ENCODE results near the gene TARS3.

TARS3 gene

GRCh38 chr15:101698314-101698713, 26.0 kb downstream of the TARS3 start:
- no peak for DNase-seq (ENCODE audit: low read depth in 2 of 2)

- DNase-seq (ENCODE audit: low read depth in 2 of 2): no peak
These were observed 26.8 kb downstream of the TARS3 start for GRCh38 chr15:101697488-101697887.

GRCh38 chr15:101696829-101697228, 27.4 kb downstream of the TARS3 start:
- no peak for DNase-seq (ENCODE audit: low read depth in 2 of 2)

- DNase-seq (ENCODE audit: low read depth in 2 of 2): no peak
These were observed 30.0 kb downstream of the TARS3 start for GRCh38 chr15:101694261-101694660.

GRCh38 chr15:101692801-101693598, 31.3 kb downstream of the TARS3 start:
- DNase-seq (ENCODE audit: low read depth in 2 of 2): no peak

- DNase-seq (ENCODE audit: low read depth in 2 of 2): no peak
These were observed 34.4 kb downstream of the TARS3 start for GRCh38 chr15:101689901-101690300.

GRCh38 chr15:101686718-101687117, 37.6 kb downstream of the TARS3 start:
- no peak for DNase-seq (ENCODE audit: low read depth in 2 of 2)

- no peak for DNase-seq (ENCODE audit: low read depth in 2 of 2)
These were observed 39.4 kb downstream of the TARS3 start for GRCh38 chr15:101684877-101685276.

GRCh38 chr15:101684384-101684783, 39.9 kb downstream of the TARS3 start:
- no peak for DNase-seq (ENCODE audit: low read depth in 2 of 2)

- DNase-seq (ENCODE audit: low read depth in 2 of 2): no peak
These were observed 44.5 kb downstream of the TARS3 start for GRCh38 chr15:101679806-101680205.

GRCh38 chr15:101676921-101677329, 47.3 kb downstream of the TARS3 start:
- DNase-seq (ENCODE audit: low read depth in 2 of 2): no peak

- DNase-seq (ENCODE audit: low read depth in 2 of 2): no peak
These were observed 48.3 kb downstream of the TARS3 start for GRCh38 chr15:101675796-101676582.

GRCh38 chr15:101675015-101675414, 49.3 kb downstream of the TARS3 start:
- DNase-seq (ENCODE audit: low read depth in 2 of 2): no peak

- no peak for DNase-seq (ENCODE audit: low read depth in 2 of 2)
These were observed 52.0 kb downstream of the TARS3 start for GRCh38 chr15:101672298-101672697.

GRCh38 chr15:101669744-101670143, 54.5 kb downstream of the TARS3 start:
- no peak for DNase-seq (ENCODE audit: low read depth in 2 of 2)

GRCh38 chr15:101667881-101668280, 56.4 kb downstream of the TARS3 start:
- DNase-seq (ENCODE audit: low read depth in 2 of 2): no peak

- no peak for DNase-seq (ENCODE audit: low read depth in 2 of 2)
These were observed 59.9 kb downstream of the TARS3 start for GRCh38 chr15:101664303-101664913.

GRCh38 chr15:101662203-101662602, 62.1 kb downstream of the TARS3 start:
- DNase-seq (ENCODE audit: low read depth in 2 of 2): no peak

- DNase-seq (ENCODE audit: low read depth in 2 of 2): no peak
These were observed 64.3 kb downstream of the TARS3 start for GRCh38 chr15:101660005-101660404.

GRCh38 chr15:101657968-101658784, 66.1 kb downstream of the TARS3 start:
- no peak for DNase-seq (ENCODE audit: low read depth in 2 of 2)

GRCh38 chr15:101657171-101657570, 67.1 kb downstream of the TARS3 start:
- DNase-seq (ENCODE audit: low read depth in 2 of 2): no peak
